Adrenal gland (tissue), 5 donors: ENCODE results near the gene MICAL3.

Experiments used
- CTCF ChIP-seq, 6 experiments: fragments of 450-650 bp in 4 of 6; fragments of 200-600 bp in 2 of 6; sonication (generic) in 1 of 6; IDR thresholded peaks; 1 replicate in 5 of 6; 2 replicates in 1 of 6; pipeline versions ENCODE4 v1.5.1 to v1.8.0; 2016 to 2021; ENCODE audit warnings: antibody characterized with exemption in 6 of 6, mild to moderate bottlenecking in 2 of 6, moderate library complexity in 1 of 6
- POLR2A ChIP-seq, 2 donors: fragments of 450-650 bp; IDR thresholded peaks; one replicate each; pipeline ENCODE4 v1.6.1; 2017; ENCODE audit warnings: antibody characterized with exemption in 2 of 2, mild to moderate bottlenecking in 2 of 2, moderate library complexity in 1 of 2
- donor health status: DM: no; HTN: no; CAD: no.

- no peak for TF ChIP-seq CTCF (IDR thresholded peaks at IDR 0.05)
- no peak for TF ChIP-seq POLR2A (IDR thresholded peaks at IDR 0.05)
Measured at GRCh38 chr22:18068381-18068988, 44.1 kb upstream of the MICAL3 start.
